ENCODE data around the gene PARP8.

PARP8 gene

GRCh38 chr5:50702615-50703366 lies 36.4 kb downstream of the PARP8 start:
- TF ChIP-seq CTCF (conservative IDR thresholded peaks at IDR 0.05; ENCODE audit: low read length) = no peak
- no peak for DNase-seq (ENCODE audit: low read depth)
- H3K4me3 ChIP-seq (ENCODE audit: low read length) = no peak overlapping the region

DNA sequence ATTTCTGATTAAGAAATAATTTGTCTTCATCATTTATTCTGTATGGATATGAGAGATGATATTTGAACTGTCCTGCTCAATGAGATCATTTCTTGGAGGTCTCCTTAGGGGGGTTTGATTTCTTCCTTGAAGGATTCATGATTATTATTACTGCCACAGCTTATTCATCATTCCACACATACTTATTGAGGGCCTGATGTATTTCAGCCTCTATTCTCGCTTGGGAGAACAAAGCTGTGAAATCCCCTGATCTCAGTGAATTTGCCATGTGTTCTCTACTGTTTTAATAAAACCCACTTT lies 36.9 kb downstream of the PARP8 start:
- H3K4me3 ChIP-seq (ENCODE audit: low read length) = no peak overlapping the region
- no peak for TF ChIP-seq CTCF (conservative IDR thresholded peaks at IDR 0.05; ENCODE audit: low read length)
- no peak for DNase-seq (ENCODE audit: low read depth)

- no peak overlapping the region for H3K4me3 ChIP-seq (ENCODE audit: low read length)
- DNase-seq (ENCODE audit: low read depth) = no peak
- no peak for TF ChIP-seq CTCF (conservative IDR thresholded peaks at IDR 0.05; ENCODE audit: low read length)
Measured at GRCh38 chr5:50704730-50705129, 38.3 kb downstream of the PARP8 start.

- TF ChIP-seq CTCF (conservative IDR thresholded peaks at IDR 0.05; ENCODE audit: low read length) = no peak
- DNase-seq (ENCODE audit: low read depth) = peak; percentile 31
- no peak overlapping the region for H3K4me3 ChIP-seq (ENCODE audit: low read length)
Measured at GRCh38 chr5:50709471-50709870, 43.0 kb downstream of the PARP8 start.

DNA sequence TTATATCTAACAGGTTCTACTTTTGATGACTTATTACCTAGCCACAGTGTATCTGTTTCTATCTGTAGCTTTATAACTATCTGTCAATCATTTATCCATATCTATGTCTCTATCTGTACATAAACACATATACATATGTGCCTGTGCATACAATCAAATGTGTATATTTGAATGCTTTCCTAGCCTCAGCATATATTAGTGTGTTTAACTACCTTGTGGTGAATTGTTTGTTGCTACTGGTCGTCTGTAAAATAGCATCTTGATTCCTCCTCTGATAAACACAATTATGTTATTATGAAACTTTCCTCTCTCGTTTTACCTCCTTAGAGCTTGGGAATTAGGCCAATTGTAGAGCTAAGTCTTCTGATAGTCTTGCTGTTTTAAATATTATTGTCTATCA lies 44.4 kb downstream of the PARP8 start:
- no peak overlapping the region for H3K4me3 ChIP-seq (ENCODE audit: low read length)
- no peak for TF ChIP-seq CTCF (conservative IDR thresholded peaks at IDR 0.05; ENCODE audit: low read length)
- no peak for DNase-seq (ENCODE audit: low read depth)

DNA sequence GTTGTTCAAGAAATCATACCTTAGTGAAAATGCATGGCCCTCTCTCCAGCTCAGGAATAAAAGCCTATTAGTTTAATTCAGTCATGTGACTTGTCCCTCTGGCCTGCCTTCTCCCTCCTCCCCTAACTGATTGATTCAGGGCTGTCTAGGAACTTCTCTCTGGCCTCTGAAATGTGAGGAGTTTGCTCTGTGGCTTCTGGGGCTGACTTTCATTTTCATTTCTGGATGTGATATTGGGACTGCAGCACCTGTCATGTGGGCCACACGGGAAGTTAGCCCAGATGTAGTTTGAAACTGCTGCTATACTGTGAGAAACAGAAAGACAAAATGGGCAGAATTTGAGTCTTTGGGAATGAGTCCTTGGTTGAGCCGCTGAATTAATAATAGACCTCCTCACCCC lies 44.8 kb downstream of the PARP8 start:
- H3K4me3 ChIP-seq (ENCODE audit: low read length) = no peak overlapping the region

More for the DNA sequence above, 44.8 kb downstream of the PARP8 start:
- DNase-seq (ENCODE audit: low read depth) = peak; percentile 4
- TF ChIP-seq CTCF (conservative IDR thresholded peaks at IDR 0.05; ENCODE audit: low read length) = no peak

All from AG10803 (cell line).